Endothelial cell of umbilical vein (primary cell): ENCODE results near the gene PSTK. TPM values are rescaled to one million over a fixed set of nuclear protein-coding genes. Genes with fewer than 3 reads are reported as not detected.

ENCODE experiments used
- BruUV-seq: library from RNA; stranded (reverse); fragments of 400-500 nt; replicated peaks from 2 replicates; lab custom pipeline; 2021; lab: Mats Ljungman, UMichigan
- CTCF ChIA-PET: fragments of 300-600, 350-600 bp; sonication (Branson Sonifier 250); formaldehyde crosslinking; loops from one replicate; lab custom pipeline; 2021; ENCODE audit warnings: antibody characterized with exemption, inconsistent platforms; lab: Charles Lee
- POLR2A ChIA-PET: fragments of 300-600, 350-600 bp; sonication (Branson Sonifier 250); formaldehyde crosslinking; loops from one replicate; lab custom pipeline; 2021; ENCODE audit warnings: antibody characterized with exemption, inconsistent platforms; lab: Charles Lee
- DNase-seq: peaks from one replicate; pipeline ENCODE4 v3.0.0-alpha.2; 2011; ENCODE audit warnings: low read depth, low spot score
- FAIRE-seq: peaks from 2 replicates; lab custom pipeline; 2011; peaks lifted over from hg19 to GRCh38; lab: Jason Lieb, UNC
- H2AFZ ChIP-seq: 2 replicates; pipeline ENCODE4 v1.6.0; 2012; ENCODE audit warnings: low read depth, low read length, control low read depth, inconsistent platforms
- H3K27ac ChIP-seq: 2 replicates; pipeline ENCODE4 v1.5.1; 2011; ENCODE audit warnings: low read depth, mild to moderate bottlenecking, control low read depth, low read length, moderate library complexity; ENCODE audit not compliant: insufficient read depth
- H3K27me3 ChIP-seq, 2 experiments: 2 replicates each; pipeline versions ENCODE4 v1.6.0 to v1.6.1; 2011; ENCODE audit warnings: low read length in 2 of 2, mixed read lengths in 1 of 2; ENCODE audit not compliant: control insufficient read depth in 2 of 2, insufficient read depth in 2 of 2
- H3K36me3 ChIP-seq, 2 experiments: 2 replicates in 1 of 2; 3 replicates in 1 of 2; pipeline ENCODE4 v1.5.1; 2011; ENCODE audit warnings: low read length in 2 of 2, mild to moderate bottlenecking in 1 of 2, moderate library complexity in 1 of 2; ENCODE audit not compliant: control insufficient read depth in 2 of 2, insufficient read depth in 2 of 2; ENCODE audit errors: extremely low read depth in 1 of 2
- H3K4me1 ChIP-seq: 3 replicates; pipeline ENCODE4 v1.5.1; 2011; ENCODE audit warnings: mild to moderate bottlenecking, low read length; ENCODE audit not compliant: control insufficient read depth, insufficient read depth; ENCODE audit errors: extremely low read depth
- H3K4me2 ChIP-seq: 2 replicates; pipeline ENCODE4 v1.6.1; 2011; ENCODE audit warnings: low read length, control low read depth, mixed read lengths; ENCODE audit not compliant: insufficient read depth
- H3K4me3 ChIP-seq, 3 experiments: fragments of 200-600 bp in 1 of 3; sonication (generic), shearing (Covaris generic) in 1 of 3; replicated peaks in 1 of 3; 2 replicates each; pipeline ENCODE4 v1.5.1; 2011 to 2016; ENCODE audit warnings: control low read depth in 3 of 3, low read length in 3 of 3, mild to moderate bottlenecking in 2 of 3, inconsistent platforms in 1 of 3, low read depth in 1 of 3, moderate library complexity in 1 of 3; ENCODE audit not compliant: insufficient read depth in 1 of 3
- H3K79me2 ChIP-seq: 2 replicates; pipeline ENCODE4 v1.6.0; 2012; ENCODE audit warnings: low read length, inconsistent platforms; ENCODE audit not compliant: control insufficient read depth, insufficient read depth
- H3K9ac ChIP-seq: replicated peaks from 2 replicates; pipeline ENCODE3; 2011; ENCODE audit warnings: low read length, control low read depth; ENCODE audit not compliant: insufficient read depth; ENCODE audit errors: extremely low read depth
- H3K9me1 ChIP-seq: replicated peaks from 3 replicates; pipeline ENCODE4 v1.6.0; 2011; ENCODE audit warnings: mild to moderate bottlenecking, low read length; ENCODE audit not compliant: control insufficient read depth, insufficient read depth; ENCODE audit errors: extremely low read depth
- H3K9me3 ChIP-seq: replicated peaks from 2 replicates; pipeline ENCODE4 v1.5.1; 2012; ENCODE audit warnings: low read length, inconsistent platforms; ENCODE audit not compliant: control insufficient read depth, insufficient read depth
- H4K20me1 ChIP-seq: replicated peaks from 2 replicates; pipeline ENCODE3; 2011; ENCODE audit warnings: mild to moderate bottlenecking, low read length; ENCODE audit not compliant: control insufficient read depth, insufficient read depth; ENCODE audit errors: extremely low read depth
- CTCF ChIP-seq, 2 donors: IDR thresholded peaks; 1 replicate in 1 of 2; 2 replicates in 1 of 2; pipeline ENCODE4 v1.5.1; 2011; ENCODE audit warnings: low read length in 2 of 2, mild to moderate bottlenecking in 2 of 2, moderate library complexity in 2 of 2, control low read depth in 1 of 2, inconsistent platforms in 1 of 2, low read depth in 1 of 2; ENCODE audit not compliant: insufficient read depth in 1 of 2; ENCODE audit errors: extremely low read depth in 1 of 2
- EZH2 ChIP-seq: IDR thresholded peaks from 2 replicates; pipeline ENCODE4 v1.6.1; 2012; ENCODE audit warnings: borderline replicate concordance, low read depth, mild to moderate bottlenecking, moderate library complexity, low read length, inconsistent platforms; ENCODE audit not compliant: severe bottlenecking
- FOS ChIP-seq: IDR thresholded peaks from 2 replicates; pipeline ENCODE4 v1.6.1; 2011; ENCODE audit warnings: mild to moderate bottlenecking, low read length, moderate library complexity, borderline replicate concordance; ENCODE audit not compliant: insufficient read depth
- GATA2 ChIP-seq: IDR thresholded peaks from 2 replicates; pipeline ENCODE4 v1.7.0; 2011; ENCODE audit warnings: low read depth, mild to moderate bottlenecking, moderate library complexity, mixed read lengths, low read length; ENCODE audit not compliant: insufficient read length, insufficient read depth
- JUN ChIP-seq: IDR thresholded peaks from 2 replicates; pipeline ENCODE4 v1.6.1; 2011; ENCODE audit warnings: borderline replicate concordance, low read depth; ENCODE audit not compliant: insufficient read length, insufficient read depth
- MAX ChIP-seq: IDR thresholded peaks from 2 replicates; pipeline ENCODE4 v1.6.1; 2011; ENCODE audit not compliant: insufficient read depth, insufficient read length
- MYC ChIP-seq: IDR thresholded peaks from one replicate; pipeline ENCODE4 v1.6.1; 2011; ENCODE audit warnings: mild to moderate bottlenecking, low read depth, low read length
- POLR2A ChIP-seq: IDR thresholded peaks from 2 replicates; pipeline ENCODE4 v1.6.1; 2012; ENCODE audit warnings: low read depth, mild to moderate bottlenecking, control low read depth, low read length
- POLR2AphosphoS5 ChIP-seq: IDR thresholded peaks from 2 replicates; pipeline ENCODE4 v1.6.1; 2012; ENCODE audit warnings: low read depth, mild to moderate bottlenecking, control low read depth, low read length, moderate library complexity; ENCODE audit not compliant: insufficient read depth
- dilution Hi-C: fragments of 300-500 bp; cut with MboI; formaldehyde crosslinking; loops from one replicate; pipeline ENCODE4 v1.15.0; 2019; ENCODE audit warnings: low sequenced_read_pairs; ENCODE audit not compliant: extremely low pct_ligation_motif_present
- intact Hi-C: fragments of 100-400 bp; cut with micrococcal nuclease; formaldehyde crosslinking; loops from one replicate; pipeline ENCODE4 v1.10.0; 2022
- polyA plus RNA-seq, 4 experiments: library from polyadenylated mRNA; depleted of rRNA in 3 of 4; stranded (reverse) in 3 of 4; unstranded in 1 of 4; fragments of >200 nt; gene quantifications; 2 replicates each; pipeline versions ENCODE4 v1.2.1 to v1.2.3, GENCODE V29; 2011 to 2012; ENCODE audit warnings: missing spikeins in 1 of 4
- total RNA-seq: library from RNA; stranded (reverse); gene quantifications from 2 replicates; pipeline ENCODE4 v1.2.3, GENCODE V29; 2021

The PSTK gene
- total and polyA plus RNA-seq, 2 donors (not counting 3 experiments of a cell fraction or from before 2014, with no cell fraction given) = 2.2 to 2.7 TPM

DNA sequence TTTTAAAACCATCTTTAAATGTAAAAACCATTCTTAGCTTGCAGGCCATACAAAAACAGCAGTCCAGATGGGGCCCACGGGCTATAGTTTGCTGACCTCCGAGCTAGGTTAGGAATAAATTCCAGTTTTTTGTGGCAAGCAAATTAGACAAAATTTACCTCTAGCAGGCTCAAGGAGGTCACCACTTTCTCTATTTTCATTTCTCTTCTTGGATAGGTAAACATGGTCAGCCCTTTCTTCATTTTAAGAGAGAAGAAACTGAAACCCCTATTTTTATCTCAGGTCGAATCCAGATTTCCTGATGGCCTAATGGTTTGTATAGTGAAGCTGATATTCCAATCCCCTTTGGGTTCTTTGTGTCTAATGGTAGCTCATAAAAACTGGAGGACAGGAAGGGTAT, 17.7 kb downstream of the PSTK start:
- H3K36me3 ChIP-seq = peaks cover 4 to 5% of the 10 kb centered on the region in 2 experiments
- no peak overlapping the region for H3K27ac ChIP-seq
- dilution Hi-C loops (no loop called here), intact Hi-C loops (no loop called here)
- H3K79me2 ChIP-seq = peaks cover 36% of the 10 kb centered on the region
- ChIA-PET CTCF (interaction anchor here (2.1 kb wide), 1 partner anchor 17 kb away, joined by 11 read pairs; the partner anchor contains the start of gene PSTK), POLR2A (no interaction called here)
- DNase-seq = no peak
- BruUV-seq = no TSS peak
- H4K20me1 ChIP-seq = no peaks in the 10 kb centered on the region
- H3K9me3 ChIP-seq = no peaks in the 10 kb centered on the region
- no peak overlapping the region for H2AFZ ChIP-seq
- H3K9me1 ChIP-seq = no peaks in the 10 kb centered on the region
- no peak overlapping the region for H3K4me2 ChIP-seq
- no peaks in the 10 kb centered on the region for H3K27me3 ChIP-seq
- TF ChIP-seq CTCF (IDR thresholded peaks at IDR 0.05; ENCODE audit: extremely low read depth in 1 of 2, insufficient read depth in 1 of 2, low read depth in 1 of 2, low read length in 2 of 2) (no peak), POLR2AphosphoS5 (no peak), MAX (no peak), POLR2A (no peak), JUN (no peak), GATA2 (no peak), EZH2 (no peak), MYC (no peak), FOS (no peak)
- H3K4me1 ChIP-seq = no peaks in the 10 kb centered on the region
- no peak for FAIRE-seq
- H3K4me3 ChIP-seq = no peak overlapping the region
- H3K9ac ChIP-seq = no peak overlapping the region
